ENCODE measurements around the gene FAM81A. TPM values are rescaled to one million over a fixed set of nuclear protein-coding genes. Genes with fewer than 3 reads are reported as not detected.

Gene FAM81A
- total RNA-seq, 1 donor from 2014 or later = 0.35 TPM

DNA sequence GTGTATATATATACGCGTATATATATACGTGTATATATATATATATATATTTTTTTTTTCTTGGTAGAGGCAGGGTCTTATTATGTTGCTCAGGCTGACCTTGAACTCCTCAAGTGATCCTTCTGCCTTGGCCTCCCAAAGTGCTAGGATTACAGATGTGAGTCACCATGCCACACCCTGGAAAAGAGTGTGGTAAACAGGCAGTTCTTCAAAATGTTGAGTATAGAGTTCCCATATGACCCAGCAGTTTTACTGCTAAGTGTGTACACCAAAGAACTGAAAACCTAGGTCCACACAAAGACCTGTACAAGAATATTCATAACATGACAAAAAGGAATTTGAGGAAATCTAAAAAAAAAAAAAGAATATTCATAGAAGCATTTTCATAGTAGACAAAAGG, 101.8 kb downstream of the FAM81A start:
- no peak for DNase-seq (ENCODE audit: low spot score)

DNA sequence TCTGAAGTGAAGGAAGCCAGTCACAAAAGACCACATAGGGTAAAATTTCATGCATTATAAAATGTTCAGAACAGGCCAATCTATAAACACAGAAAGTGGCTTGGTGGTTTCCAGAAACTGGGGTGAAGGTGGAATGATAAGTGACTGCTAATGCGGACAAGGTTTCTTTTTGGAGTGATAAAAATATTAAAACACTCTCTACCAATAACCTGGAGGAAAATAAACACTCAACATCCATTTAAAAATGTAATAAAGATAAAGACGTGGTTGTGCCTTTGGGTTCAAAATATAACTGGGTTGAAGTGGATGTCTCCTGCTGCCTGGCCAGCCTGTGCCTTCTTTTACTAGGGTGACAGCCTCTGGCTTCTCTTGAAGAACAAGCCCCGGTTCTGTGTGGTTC, 102.7 kb downstream of the FAM81A start:
- no peak for DNase-seq (ENCODE audit: low spot score)

DNA sequence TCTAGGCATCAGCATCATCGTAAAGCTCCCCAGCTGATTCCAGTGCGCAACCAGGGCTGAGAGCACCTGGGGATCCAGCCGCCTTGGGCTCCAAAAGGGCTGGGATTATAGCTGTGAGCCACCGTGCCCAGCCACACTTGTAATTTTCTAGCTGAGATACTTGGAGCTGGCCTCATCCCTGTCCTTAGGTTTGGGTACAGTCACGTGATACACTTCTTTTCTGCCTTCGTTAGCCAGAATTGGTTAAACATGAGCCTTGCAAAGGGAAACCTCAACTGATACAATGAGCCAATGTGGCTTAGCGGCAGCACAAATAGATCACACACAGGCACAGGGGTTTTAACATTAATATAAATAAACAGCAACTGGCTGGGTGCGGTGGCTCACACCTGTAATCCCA, 103.8 kb downstream of the FAM81A start:
- DNase-seq (ENCODE audit: low spot score) = no peak

DNA sequence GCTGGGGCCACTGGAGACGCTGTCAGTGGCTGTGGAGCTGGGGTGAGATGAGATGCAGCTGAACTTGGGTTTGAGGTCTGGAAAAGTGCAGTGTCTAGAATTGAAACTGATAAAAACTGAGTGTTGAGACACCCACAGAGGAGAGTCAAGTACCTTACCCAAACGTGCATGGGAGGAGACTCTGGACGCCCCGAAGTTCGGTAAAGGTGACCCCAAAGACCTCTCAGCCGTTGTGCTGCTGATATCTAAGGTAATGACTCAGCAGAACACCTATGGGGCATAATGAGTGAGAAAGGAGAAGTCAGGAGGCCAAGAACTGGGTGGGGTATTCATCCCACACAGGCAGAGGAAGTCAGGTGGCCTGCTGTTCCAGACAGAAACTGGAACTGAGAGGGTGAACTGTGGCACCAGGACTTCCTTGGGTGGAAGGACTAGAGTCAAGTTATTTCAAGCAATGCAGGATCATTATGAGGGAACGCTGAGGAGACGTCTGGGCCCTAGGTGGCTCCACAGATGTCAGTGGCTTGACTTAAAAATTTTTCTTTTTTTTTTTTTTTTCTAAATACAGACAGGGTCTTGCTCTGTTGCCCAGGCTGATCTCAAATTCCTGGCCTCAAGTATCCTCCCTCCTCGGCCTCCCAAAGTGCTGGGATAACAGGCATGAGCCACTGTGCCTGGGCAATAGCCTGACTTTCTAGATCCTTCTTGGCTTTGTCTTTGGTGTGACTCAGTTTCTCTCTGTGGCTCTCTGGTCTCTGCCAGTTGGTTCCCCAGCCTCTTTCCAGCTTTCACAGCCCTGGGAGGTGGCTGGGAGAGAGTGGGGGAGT, 105.9 kb downstream of the FAM81A start:
- no peak for DNase-seq (ENCODE audit: low spot score)

DNA sequence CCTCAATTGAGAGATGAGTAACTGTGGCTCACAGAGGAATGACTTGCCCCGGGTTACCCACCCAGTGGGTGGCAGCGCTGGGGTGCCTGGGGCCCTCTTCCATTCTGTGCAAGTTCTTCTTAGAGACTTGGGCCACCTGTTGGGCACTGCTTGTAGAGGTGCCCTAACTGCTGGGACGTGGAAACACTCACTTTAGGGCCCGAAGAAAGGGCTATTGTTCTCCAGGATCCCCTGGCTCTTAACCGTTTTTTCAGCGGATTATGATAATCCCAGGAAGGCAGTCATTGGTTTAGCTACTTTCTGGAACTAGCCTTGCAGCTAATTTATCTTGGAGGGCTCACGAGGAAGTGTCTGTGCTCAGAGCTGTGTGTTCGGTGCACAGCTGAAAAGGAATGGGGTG, 107.6 kb downstream of the FAM81A start:
- no peak for DNase-seq (ENCODE audit: low spot score)

DNA sequence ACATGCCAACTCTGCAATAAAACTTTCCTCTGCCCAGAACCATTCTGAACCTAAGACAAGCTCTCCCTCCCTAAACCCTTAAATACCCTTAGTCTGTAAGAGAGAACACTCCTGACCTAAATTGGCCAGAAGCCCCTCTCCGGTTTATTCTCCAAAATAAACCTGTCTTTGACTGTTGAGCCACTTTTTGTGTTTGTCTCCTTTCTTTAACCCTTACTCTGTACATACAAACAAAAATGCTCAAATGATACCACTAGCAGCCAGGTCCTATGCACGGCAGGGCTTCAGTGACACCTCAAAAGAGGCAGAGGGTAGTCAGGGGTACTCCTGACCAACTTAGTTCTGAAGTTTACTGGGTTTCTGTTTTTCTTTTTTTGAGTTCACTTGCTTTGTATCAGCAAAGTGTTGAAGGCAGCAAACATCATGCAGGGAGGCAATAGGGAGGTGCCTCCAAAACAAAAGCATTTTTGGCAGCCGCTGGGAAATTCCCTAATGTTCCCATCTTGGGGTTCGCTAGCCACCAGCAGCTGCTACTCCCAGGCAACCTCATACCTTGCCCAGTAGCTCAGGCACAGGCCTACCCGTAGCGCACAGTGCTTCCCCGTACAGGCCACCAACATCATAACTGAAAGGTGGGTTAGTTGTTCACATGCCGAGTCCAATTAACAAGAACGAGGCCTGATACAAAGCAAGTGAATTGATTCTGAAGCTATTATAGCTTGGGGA, 110.7 kb downstream of the FAM81A start:
- no peak for DNase-seq (ENCODE audit: low spot score)

DNA sequence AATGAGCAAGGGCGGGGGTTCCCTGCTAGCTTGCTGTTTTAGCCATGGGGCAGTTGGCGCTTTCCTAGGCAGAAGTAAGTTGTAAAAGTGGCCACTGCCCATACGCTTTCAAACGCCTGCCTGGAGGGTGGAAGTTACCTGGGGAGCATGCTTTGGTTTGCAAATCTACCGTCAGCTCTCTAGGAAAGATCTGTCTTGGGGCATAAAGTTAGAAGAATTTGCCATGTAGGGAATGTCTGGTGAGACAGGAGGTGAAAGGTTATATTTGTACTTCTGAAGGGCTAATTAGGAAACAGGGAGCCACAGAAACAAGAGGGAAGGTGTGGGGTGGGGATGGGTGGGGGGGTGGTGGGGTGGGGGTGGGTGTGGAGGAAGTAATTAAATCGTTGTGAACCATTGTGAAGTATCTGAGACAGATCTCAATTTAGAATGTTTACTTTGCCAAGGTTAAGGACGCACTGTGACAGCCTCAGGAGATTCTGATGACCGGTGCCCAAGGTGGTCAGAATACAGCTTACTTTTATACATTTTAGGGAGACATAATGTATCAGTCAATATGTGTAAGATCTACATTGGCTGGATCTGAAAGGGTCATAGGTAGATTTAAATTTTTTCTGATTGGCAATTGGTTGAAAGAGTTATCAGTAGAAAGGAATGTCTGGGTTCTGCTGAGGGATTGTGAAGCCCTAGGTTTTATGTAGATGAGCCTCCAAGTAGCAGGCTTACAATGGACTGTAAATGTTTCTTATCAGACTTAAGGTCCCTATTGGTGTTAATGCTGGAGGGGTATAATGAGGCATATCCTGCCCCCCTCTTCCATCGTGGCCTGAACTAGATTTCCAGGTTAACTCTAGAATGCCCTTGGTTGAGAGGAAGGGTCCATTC, 111.6 kb downstream of the FAM81A start:
- DNase-seq (ENCODE audit: low spot score) = no peak

DNA sequence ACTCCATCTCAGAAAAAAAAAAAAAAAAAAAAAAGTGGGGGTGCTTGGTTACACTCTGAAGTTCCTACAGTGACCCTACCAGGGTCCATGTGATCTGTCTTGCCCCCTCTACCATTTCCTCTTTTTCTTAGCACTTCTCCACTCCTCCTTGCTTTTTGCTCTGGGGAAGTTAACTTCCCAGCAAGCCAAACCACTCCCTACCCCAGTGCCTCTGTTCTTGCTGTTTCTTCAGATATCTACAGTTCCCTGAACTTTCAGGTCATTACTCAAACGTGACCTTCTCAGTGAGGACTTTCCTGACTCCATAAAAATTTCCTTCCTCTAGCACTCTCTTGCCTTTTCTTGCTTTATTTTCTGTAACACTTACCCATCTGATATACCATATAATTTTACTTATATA, 112.5 kb downstream of the FAM81A start:
- DNase-seq (ENCODE audit: low spot score) = no peak

DNA sequence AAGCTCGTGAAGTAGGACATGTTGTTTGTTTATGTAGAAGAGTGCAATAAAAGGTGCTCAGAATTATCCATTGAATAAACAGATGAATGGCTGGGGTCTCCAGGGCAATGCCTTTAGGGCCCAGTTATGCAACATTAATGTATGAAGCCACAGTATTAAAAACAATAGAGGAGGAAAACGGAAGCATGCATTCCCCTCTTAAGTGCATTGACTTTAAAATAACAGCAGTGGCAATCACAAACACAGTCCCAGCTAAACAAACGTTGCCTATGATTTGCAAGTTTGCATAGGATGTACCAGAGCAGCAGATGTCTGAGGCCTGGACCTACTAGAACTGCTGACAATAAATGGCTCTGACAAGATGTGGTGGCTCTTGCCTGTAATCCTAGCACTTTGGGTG, 113.0 kb downstream of the FAM81A start:
- DNase-seq (ENCODE audit: low spot score) = no peak

DNA sequence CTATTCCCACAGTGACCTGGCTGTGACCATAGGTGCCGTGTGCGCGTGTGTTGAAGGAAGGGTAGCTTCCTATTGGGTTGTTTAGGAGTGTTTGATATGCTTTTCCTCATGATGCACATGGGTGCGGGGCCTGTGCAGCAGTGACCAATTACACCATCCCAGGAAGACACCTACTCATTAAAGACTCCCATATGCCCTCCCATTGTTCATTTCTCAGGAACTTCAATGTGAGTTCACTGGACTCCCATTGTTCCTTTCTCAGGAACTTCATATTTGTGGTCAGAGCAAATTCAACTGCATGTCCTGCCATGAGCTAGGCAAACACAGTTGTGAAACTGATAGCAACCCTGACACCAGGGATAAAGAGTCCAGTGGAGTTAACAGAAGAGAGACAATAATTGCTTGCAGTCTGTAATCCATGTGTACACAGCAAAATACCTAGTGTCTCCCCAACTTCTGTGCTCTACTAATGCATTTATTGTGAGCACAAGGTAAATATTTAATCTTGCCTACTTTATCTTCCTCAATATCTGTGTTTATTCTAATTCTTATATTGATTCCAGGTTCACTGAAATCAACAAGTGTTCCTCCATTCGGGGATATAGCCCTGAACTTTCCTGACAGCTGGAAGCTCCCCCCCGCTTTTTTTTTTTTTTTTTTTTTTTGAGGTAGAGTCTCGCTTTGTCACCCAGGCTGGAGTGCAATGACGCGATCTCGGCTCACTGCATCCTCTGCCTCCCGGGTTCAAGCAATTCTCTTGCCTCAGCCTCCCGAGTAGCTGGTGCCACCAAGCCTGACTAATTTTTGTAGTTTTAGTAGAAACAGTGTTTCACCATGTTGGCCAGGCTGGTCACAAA, 116.1 kb downstream of the FAM81A start:
- DNase-seq (ENCODE audit: low spot score) = no peak

DNA sequence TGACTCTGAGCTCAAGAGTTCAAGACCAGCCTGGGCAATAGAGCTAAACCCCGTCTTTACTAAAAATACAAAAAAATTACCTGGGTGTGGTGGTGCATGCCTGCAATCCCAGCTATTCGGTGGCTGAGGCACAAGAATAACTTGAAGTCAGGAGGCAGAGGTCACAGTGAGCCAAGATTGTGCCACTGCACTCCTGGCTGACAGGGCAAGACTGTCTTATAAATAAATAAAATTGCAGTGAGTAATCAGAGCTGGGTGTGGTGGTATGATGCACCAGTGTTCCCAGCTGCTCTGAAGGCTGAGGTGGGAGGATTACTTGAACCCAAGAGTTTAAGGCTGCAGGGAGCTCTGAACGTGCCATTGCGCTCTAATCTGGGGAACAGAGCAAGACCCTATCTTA, 117.7 kb downstream of the FAM81A start:
- no peak for DNase-seq (ENCODE audit: low spot score)

DNA sequence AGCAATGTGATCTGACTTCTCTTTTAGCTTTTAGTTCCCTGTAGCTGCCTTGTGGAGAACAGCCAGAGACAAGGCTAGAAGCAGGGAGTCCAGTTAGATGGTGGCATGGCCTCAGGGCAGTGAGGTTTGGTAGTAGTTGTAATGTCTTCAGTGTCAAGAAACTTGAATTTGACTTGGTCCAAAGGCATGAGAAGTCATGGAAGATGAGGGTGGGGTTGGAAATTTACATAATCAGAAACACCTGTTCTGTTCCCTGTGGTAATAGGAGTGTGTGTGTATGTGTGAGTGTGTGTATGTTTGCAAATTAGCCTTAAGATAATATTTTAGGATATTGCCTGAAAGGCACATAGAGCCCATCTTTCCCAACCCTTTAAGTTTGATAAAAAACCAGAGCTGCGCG, 118.4 kb downstream of the FAM81A start:
- DNase-seq (ENCODE audit: low spot score) = no peak

DNA sequence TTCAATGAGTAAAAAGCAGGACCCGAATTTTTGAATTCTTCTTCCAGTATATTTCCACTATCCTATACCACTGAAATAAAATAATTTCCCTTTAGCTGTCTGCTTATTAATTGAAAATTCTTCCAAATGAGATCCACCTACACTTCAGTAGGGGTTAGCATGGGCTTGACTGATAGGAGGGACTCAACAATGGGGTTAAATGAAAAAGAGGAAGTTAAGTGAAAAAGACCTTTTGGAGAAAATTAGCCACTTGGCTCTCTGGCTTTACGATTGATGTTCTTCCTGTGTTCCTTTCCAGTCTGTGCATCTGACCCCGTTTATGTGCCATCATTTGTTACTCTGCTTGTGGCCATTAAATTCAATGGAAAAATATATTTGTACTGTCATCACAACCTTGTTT, 119.6 kb downstream of the FAM81A start:
- DNase-seq (ENCODE audit: low spot score) = no peak

DNA sequence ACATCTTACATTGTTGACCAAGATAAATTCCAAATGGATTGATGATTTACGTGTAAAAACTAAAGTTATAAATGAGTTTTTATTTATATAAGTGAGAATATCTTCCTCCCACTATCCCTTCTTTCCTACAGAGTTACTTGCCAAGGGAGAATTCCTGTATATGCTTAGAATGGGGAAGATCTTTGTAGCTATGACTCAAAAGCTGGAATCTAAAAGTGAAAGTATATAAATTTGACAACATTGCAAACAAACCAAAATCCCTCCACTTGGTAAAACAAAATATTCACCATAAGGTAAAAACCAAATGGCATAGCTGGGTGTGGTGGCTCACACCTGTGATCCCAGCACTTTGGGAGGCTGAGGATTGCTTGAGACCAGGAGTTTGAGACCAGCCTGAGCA, 120.9 kb downstream of the FAM81A start:
- DNase-seq (ENCODE audit: low spot score) = no peak

DNA sequence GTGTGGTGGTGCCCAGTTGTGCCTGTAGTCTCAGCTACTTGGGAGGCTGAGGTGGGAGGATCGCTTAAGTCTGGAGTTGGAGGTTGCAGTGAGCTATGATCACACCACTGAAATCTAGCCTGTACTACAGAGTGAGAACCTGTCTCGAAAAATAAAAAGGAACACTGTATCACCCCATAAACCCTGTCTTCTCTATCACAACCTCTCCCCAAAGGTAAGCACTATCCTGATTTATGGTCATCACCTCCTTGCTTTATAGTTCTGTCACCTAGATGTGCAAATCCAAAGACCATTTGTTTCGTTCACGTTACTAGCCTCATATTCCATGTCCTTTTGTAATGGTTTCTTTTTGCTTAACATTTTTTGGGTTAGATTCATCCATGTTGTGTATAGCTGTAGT, 123.6 kb downstream of the FAM81A start:
- DNase-seq (ENCODE audit: low spot score) = no peak

DNA sequence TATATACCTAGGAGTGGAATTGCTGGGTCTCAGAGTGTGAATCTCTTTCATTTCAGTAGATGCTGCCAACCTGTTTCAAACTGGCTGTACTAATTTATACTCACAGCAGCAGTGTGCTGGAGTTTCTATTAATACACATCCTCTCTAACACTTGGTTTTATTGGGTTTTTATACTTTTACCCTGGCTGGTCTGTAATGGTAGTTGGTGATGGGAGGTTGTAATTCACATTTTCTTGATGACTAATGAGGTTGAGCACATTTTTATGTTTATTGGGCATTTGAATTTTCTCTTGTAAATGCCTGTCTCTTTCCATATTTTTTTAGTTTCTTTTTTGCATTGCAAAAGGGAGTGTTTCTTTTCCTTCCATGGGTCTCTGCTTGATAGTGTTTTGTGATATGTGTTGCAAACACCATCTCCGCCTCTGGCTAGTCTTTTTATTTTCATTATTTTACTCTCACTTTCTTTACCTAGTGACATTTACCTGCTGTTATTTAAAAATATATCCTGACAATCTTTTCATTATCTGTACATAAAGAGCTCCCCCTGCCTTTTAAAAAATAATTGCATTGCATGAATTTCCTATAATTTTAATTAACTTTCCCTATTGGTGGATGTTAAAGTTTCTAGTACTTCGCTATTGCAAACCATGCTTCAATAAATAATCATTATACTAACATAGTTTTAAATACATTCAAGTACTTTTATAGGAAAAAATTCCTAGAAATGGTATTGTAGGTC, 124.6 kb downstream of the FAM81A start:
- no peak for DNase-seq (ENCODE audit: low spot score)

DNA sequence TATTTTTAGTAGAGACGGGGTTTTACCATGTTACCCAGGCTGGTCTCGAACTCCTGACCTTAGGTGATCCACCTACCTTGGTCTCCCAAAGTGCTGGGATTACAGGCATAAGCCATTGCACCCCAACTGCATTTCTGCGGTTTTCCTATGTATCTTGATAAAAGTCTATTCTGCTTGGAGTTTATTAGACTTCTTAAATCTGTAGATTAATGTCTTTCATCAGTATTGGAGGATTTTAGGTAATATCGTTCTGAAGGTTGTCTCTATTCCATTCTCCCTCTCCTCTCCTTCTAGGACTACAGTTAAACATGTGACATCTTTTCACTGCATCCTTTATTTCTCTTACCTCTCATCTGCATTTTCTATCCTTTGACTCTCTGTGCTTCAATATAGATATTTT, 127.3 kb downstream of the FAM81A start:
- no peak for DNase-seq (ENCODE audit: low spot score)

DNA sequence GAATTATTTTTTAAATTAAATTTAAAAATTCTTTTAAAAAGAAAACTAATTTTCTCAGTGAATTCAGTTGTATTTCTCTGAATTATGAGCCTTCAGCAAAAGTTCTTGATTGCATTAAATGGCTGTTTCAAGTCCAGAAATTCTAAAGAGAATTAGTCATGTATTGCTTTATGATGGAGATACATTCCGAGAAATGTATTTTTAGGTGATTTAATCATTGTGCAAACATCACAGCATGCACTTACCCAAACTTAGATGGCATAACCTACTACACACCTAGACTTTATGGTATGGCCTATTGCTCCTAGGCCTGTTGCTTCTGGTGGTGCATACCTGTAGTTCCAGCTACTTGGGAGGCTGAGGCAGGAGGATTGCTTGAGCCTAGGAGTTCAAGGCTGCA, 129.3 kb downstream of the FAM81A start:
- DNase-seq (ENCODE audit: low spot score) = no peak

DNA sequence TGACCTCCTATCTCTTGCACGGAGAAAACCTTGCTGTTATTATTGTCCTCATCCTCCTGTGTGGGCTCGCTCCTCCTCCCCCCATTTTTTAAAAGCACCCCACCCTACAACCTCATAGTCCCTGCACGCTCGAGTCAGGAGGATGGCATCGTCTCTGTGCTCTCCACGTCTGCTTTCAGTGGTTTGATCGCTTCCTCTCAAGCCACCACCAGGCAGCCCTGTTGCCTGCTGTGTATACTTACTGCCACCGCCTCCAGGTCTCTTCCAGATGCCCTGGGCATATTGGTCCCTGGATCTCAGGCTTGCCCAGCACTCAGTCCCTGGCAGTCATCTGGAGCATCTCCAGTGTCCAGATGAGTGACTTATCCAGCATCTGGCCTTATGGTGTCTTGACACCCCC, 131.5 kb downstream of the FAM81A start:
- DNase-seq (ENCODE audit: low spot score) = no peak

DNA sequence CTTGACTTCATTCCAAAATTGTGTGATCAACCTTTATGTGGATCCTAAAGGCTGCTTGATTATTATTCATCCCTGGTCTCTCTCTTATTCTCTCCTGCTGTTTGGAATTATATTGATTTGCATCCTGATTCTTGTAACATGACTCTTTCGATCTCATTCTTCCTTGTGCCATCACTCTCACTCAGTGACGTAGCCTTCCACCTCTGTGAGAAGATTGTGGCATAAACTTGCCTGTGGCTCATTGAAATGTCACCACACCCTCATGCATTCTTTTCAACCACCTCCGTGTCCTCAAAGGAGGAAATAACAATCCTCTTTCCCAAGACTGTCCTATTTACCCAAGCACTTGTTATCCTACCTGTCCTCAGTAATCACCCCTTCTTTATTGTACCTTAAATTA, 132.3 kb downstream of the FAM81A start:
- DNase-seq (ENCODE audit: low spot score) = no peak

Data from mesenteric fat pad (tissue), 1 donor.